H1 (cell line): ENCODE measurements around the gene CADM2. TPM values are rescaled to one million over a fixed set of nuclear protein-coding genes. Genes with fewer than 3 reads are reported as not detected.

Source experiments
- CTCF ChIA-PET: fragments of 300-600 bp; sonication (Branson Sonifier 250); formaldehyde crosslinking; loops from one replicate; lab custom pipeline; 2021; ENCODE audit not compliant: partially characterized antibody; lab: Charles Lee
- POLR2A ChIA-PET: fragments of 300-600 bp; sonication (Branson Sonifier 250); formaldehyde crosslinking; loops from one replicate; lab custom pipeline; 2021; ENCODE audit warnings: inconsistent platforms; ENCODE audit not compliant: partially characterized antibody; lab: Charles Lee
- DNase-seq, 2 experiments: peaks; one replicate each; pipeline versions ENCODE4 v3.0.0 to v3.0.0-alpha.2; 2010 to 2022; ENCODE audit warnings: low spot score in 2 of 2, low read depth in 1 of 2, mixed read lengths in 1 of 2
- FAIRE-seq: peaks from 2 replicates; lab custom pipeline; 2011; peaks lifted over from hg19 to GRCh38; lab: Jason Lieb, UNC
- H2AFZ ChIP-seq: 2 replicates; pipeline ENCODE4 v1.8.1; 2012; ENCODE audit warnings: low read length, inconsistent platforms
- H2AK5ac ChIP-seq: 2 replicates; pipeline ENCODE4 v1.6.1; 2013; ENCODE audit warnings: low read depth, low read length
- H2BK120ac ChIP-seq: replicated peaks from 2 replicates; pipeline ENCODE3; 2013; ENCODE audit warnings: low read depth, low read length, inconsistent platforms
- H2BK12ac ChIP-seq: 2 replicates; pipeline ENCODE4 v1.6.1; 2013; ENCODE audit warnings: low read depth, low read length
- H2BK15ac ChIP-seq: 2 replicates; pipeline ENCODE4 v1.6.1; 2013; ENCODE audit warnings: low read length
- H2BK20ac ChIP-seq: 2 replicates; pipeline ENCODE4 v1.6.1; 2013; ENCODE audit warnings: low read length
- H2BK5ac ChIP-seq: 2 replicates; pipeline ENCODE4 v1.6.1; 2013; ENCODE audit warnings: low read depth, low read length
- H3K14ac ChIP-seq: 2 replicates; pipeline ENCODE4 v1.6.1; 2013; ENCODE audit warnings: inconsistent platforms; ENCODE audit not compliant: insufficient read length
- H3K18ac ChIP-seq: 2 replicates; pipeline ENCODE4 v1.6.1; 2013; ENCODE audit warnings: low read length; ENCODE audit errors: extremely low read depth
- H3K23ac ChIP-seq: 2 replicates; pipeline ENCODE4 v1.6.1; 2013; ENCODE audit warnings: inconsistent platforms; ENCODE audit not compliant: insufficient read length
- H3K23me2 ChIP-seq: 2 replicates; pipeline ENCODE4 v1.6.1; 2013; ENCODE audit warnings: low read depth, low read length
- H3K27ac ChIP-seq: 2 replicates; pipeline ENCODE4 v1.6.1; 2011; ENCODE audit warnings: low read depth, low read length, inconsistent platforms
- H3K27me3 ChIP-seq, 4 experiments: replicated peaks in 1 of 4; 1 replicate in 1 of 4; 2 replicates in 3 of 4; pipeline versions ENCODE4 v1.6.1 to v1.8.1; 2011 to 2013; ENCODE audit warnings: low read length in 3 of 4, mild to moderate bottlenecking in 3 of 4, inconsistent platforms in 2 of 4, mixed read lengths in 2 of 4, moderate library complexity in 1 of 4; ENCODE audit not compliant: control insufficient read depth in 3 of 4, insufficient read depth in 3 of 4; ENCODE audit errors: extremely low read depth in 1 of 4
- H3K36me3 ChIP-seq, 4 experiments: 2 replicates each; pipeline versions ENCODE4 v1.6.1 to v1.8.1; 2011 to 2013; ENCODE audit warnings: mild to moderate bottlenecking in 4 of 4, low read length in 3 of 4, moderate library complexity in 2 of 4, control low read depth in 1 of 4, inconsistent platforms in 1 of 4; ENCODE audit not compliant: insufficient read depth in 4 of 4, control insufficient read depth in 2 of 4
- H3K4ac ChIP-seq: replicated peaks from 2 replicates; pipeline ENCODE3; 2013; ENCODE audit warnings: low read length, low read depth, mixed read lengths, inconsistent platforms; ENCODE audit not compliant: insufficient read length
- H3K4me1 ChIP-seq, 4 experiments: replicated peaks in 1 of 4; 1 replicate in 1 of 4; 2 replicates in 3 of 4; pipeline versions ENCODE4 v1.6.1 to v1.8.1; 2011 to 2013; ENCODE audit warnings: low read length in 3 of 4, inconsistent platforms in 2 of 4, mixed read lengths in 1 of 4; ENCODE audit not compliant: insufficient read depth in 4 of 4, control insufficient read depth in 3 of 4
- H3K4me2 ChIP-seq, 2 experiments: 2 replicates each; pipeline versions ENCODE4 v1.6.1 to v1.8.1; 2011 to 2013; ENCODE audit warnings: low read depth in 2 of 2, low read length in 2 of 2, control low read depth in 1 of 2, inconsistent platforms in 1 of 2, mild to moderate bottlenecking in 1 of 2; ENCODE audit not compliant: insufficient read depth in 1 of 2
- H3K4me3 ChIP-seq, 4 experiments: fragments of 200-600, 300-600 bp in 1 of 4; sonication (generic), shearing (Covaris generic), sonication (Bioruptor Twin) in 1 of 4; 2 replicates each; pipeline versions ENCODE4 v1.5.1 to v1.8.1; 2011 to 2016; ENCODE audit warnings: low read length in 4 of 4, low read depth in 3 of 4, control low read depth in 2 of 4, inconsistent platforms in 2 of 4, mild to moderate bottlenecking in 2 of 4, mixed read lengths in 1 of 4, moderate library complexity in 1 of 4; ENCODE audit not compliant: insufficient read depth in 2 of 4; ENCODE audit errors: extremely low read depth in 1 of 4
- H3K56ac ChIP-seq: replicated peaks from 2 replicates; pipeline ENCODE3; 2013; ENCODE audit warnings: low read depth, mild to moderate bottlenecking, mixed read lengths, low read length, inconsistent platforms; ENCODE audit not compliant: insufficient read length
- H3K79me1 ChIP-seq: 2 replicates; pipeline ENCODE4 v1.6.1; 2013; ENCODE audit warnings: low read depth, low read length, control low read depth
- H3K79me2 ChIP-seq, 2 experiments: 2 replicates each; pipeline versions ENCODE4 v1.6.1 to v1.8.1; 2012 to 2013; ENCODE audit warnings: low read length in 2 of 2, mild to moderate bottlenecking in 2 of 2, inconsistent platforms in 1 of 2; ENCODE audit not compliant: insufficient read depth in 2 of 2, control insufficient read depth in 1 of 2
- H3K9ac ChIP-seq, 4 experiments: replicated peaks in 1 of 4; 1 replicate in 1 of 4; 2 replicates in 3 of 4; pipeline versions ENCODE4 v1.6.1 to v1.8.1; 2011 to 2013; ENCODE audit warnings: low read depth in 3 of 4, low read length in 3 of 4, control low read depth in 2 of 4, mild to moderate bottlenecking in 2 of 4, moderate library complexity in 2 of 4, inconsistent platforms in 1 of 4; ENCODE audit errors: extremely low read depth in 1 of 4
- H3K9me3 ChIP-seq, 2 experiments: 2 replicates each; pipeline versions ENCODE4 v1.6.1 to v1.8.1; 2012 to 2013; ENCODE audit warnings: mild to moderate bottlenecking in 2 of 2, moderate library complexity in 2 of 2, control low read depth in 1 of 2, inconsistent platforms in 1 of 2, low read depth in 1 of 2, low read length in 1 of 2, mixed read lengths in 1 of 2; ENCODE audit not compliant: insufficient read depth in 2 of 2
- H4K20me1 ChIP-seq, 2 experiments: replicated peaks in 1 of 2; 2 replicates each; pipeline versions ENCODE3 to v1.8.1; 2011 to 2013; ENCODE audit warnings: inconsistent platforms in 2 of 2, low read length in 2 of 2, mild to moderate bottlenecking in 1 of 2; ENCODE audit not compliant: insufficient read depth in 2 of 2, control insufficient read depth in 1 of 2
- H4K5ac ChIP-seq: 2 replicates; pipeline ENCODE4 v1.6.1; 2013; ENCODE audit warnings: low read length, low read depth, mixed read lengths, inconsistent platforms; ENCODE audit not compliant: insufficient read length
- H4K8ac ChIP-seq: 2 replicates; pipeline ENCODE4 v1.8.0; 2013; ENCODE audit warnings: mild to moderate bottlenecking, moderate library complexity, low read length, inconsistent platforms; ENCODE audit not compliant: insufficient read depth; ENCODE audit errors: extremely low read depth
- H4K91ac ChIP-seq: replicated peaks from 2 replicates; pipeline ENCODE3; 2013; ENCODE audit warnings: low read length, mixed read lengths, inconsistent platforms; ENCODE audit not compliant: insufficient read length
- GABPA ChIP-seq: IDR thresholded peaks from 2 replicates; pipeline ENCODE4 v1.6.1; 2011; ENCODE audit warnings: mild to moderate bottlenecking, low read length, moderate library complexity, borderline replicate concordance; ENCODE audit not compliant: insufficient read depth
- HDAC2 ChIP-seq, 2 experiments: fragments of 300-600 bp in 1 of 2; sonication (generic) in 1 of 2; IDR thresholded peaks; 2 replicates each; pipeline ENCODE4 v1.6.1; 2011 to 2012; ENCODE audit warnings: low read depth in 2 of 2, low read length in 2 of 2, mild to moderate bottlenecking in 2 of 2, moderate library complexity in 2 of 2, borderline replicate concordance in 1 of 2, inconsistent platforms in 1 of 2
- SP4 ChIP-seq: IDR thresholded peaks from 2 replicates; pipeline ENCODE4 v1.6.1; 2012; ENCODE audit warnings: low read length, inconsistent platforms
- SRF ChIP-seq: IDR thresholded peaks from 2 replicates; pipeline ENCODE4 v1.6.1; 2011; ENCODE audit warnings: mild to moderate bottlenecking, low read depth, low read length, moderate library complexity
- WGBS, 2 experiments: shearing (Covaris generic) in 1 of 2; methylation state at CpG; one replicate each; pipeline versions ENCODE4 v1.1.6 to v1.1.7; 2013 to 2015; ENCODE audit warnings: low lambda C conversion rate in 2 of 2, mixed read lengths in 2 of 2, inconsistent platforms in 1 of 2, low coverage in 1 of 2, missing lambda C conversion rate in 1 of 2; ENCODE audit not compliant: insufficient replicate concordance in 2 of 2, insufficient coverage in 1 of 2, insufficient read length in 1 of 2; ENCODE audit errors: extremely low coverage in 1 of 2, missing lambda C conversion rate in 1 of 2; 5-methylcytosine and 5-hydroxymethylcytosine counted together
- polyA plus RNA-seq, 7 experiments: library from polyadenylated mRNA; depleted of rRNA in 3 of 7; stranded (reverse) in 5 of 7; unstranded in 2 of 7; fragments of >200 nt in 5 of 7; fragments of 200-250 nt in 2 of 7; gene quantifications; 1 replicate in 5 of 7; 2 replicates in 1 of 7; 4 replicates in 1 of 7; pipeline versions ENCODE4 v1.2.1 to v1.2.3, GENCODE V29; 2011 to 2013; ENCODE audit warnings: missing spikeins in 2 of 7, mixed read lengths in 2 of 7
- total RNA-seq: library from RNA; stranded (reverse); fragmentation: NEBNext Ultra II Directional; extraction: Animal tissue kit (Norgen Biotek cat#: 25700); gene quantifications from 2 replicates; pipeline ENCODE4 v1.2.1, GENCODE V29; 2021

Gene CADM2
- total and polyA plus RNA-seq, 2 of the 8 experiments (the other 6 are each of a cell fraction or from before 2014, with no cell fraction given) = 14.9 to 20.9 TPM

GRCh38 chr3:85800676-85801075 lies 841.9 kb downstream of the CADM2 start:
- Histone ChIP-seq H3K14ac (no peak overlapping the region), H3K27me3 (no peaks in the 10 kb centered on the region), H2BK12ac (no peak overlapping the region), H2BK120ac (no peak overlapping the region), H3K4me3 (no peak overlapping the region), H3K79me2 (no peaks in the 10 kb centered on the region), H3K23me2 (no peaks in the 10 kb centered on the region), H3K4ac (no peak overlapping the region), H3K18ac (no peak overlapping the region), H3K9ac (no peak overlapping the region), H3K36me3 (no peaks in the 10 kb centered on the region), H3K4me1 (peaks cover 0 to 3% (median 0%) of the 10 kb centered on the region in 4 experiments; a peak in 1 of 7 replicates), H3K4me2 (no peak overlapping the region), H2AK5ac (no peak overlapping the region), H4K8ac (no peak overlapping the region), H3K79me1 (no peaks in the 10 kb centered on the region), H2BK20ac (no peak overlapping the region), H4K5ac (no peak overlapping the region), H2BK5ac (no peak overlapping the region), H3K56ac (no peak overlapping the region), H2AFZ (no peak overlapping the region), H3K9me3 (no peaks in the 10 kb centered on the region; a peak in 1 of 4 replicates), H4K20me1 (no peaks in the 10 kb centered on the region), H2BK15ac (no peak overlapping the region), H4K91ac (no peak overlapping the region), H3K23ac (no peak overlapping the region), H3K27ac (no peak overlapping the region)
- WGBS, 2 experiments = 91% methylated on average over 3 of the region's 3 CpGs; no CpG with 5 or more reads in 1 of the 2 experiments
- POLR2A ChIA-PET = no interaction called here
- no peak for DNase-seq
- no peak for FAIRE-seq
- CTCF ChIA-PET = interaction anchor here (1.3 to 2.2 kb wide), 2 partner anchors 17 to 20 kb away, joined by 3 to 13 read pairs; no protein-coding TSS in a partner anchor
- TF ChIP-seq HDAC2 (IDR thresholded peaks at IDR 0.05; ENCODE audit: borderline replicate concordance in 1 of 2, low read depth in 2 of 2, low read length in 2 of 2) (no peak), SRF (no peak), SP4 (no peak), GABPA (no peak)
